Suprapubic skin (tissue), 4 donors: ENCODE results near the gene ST6GALNAC6.

ENCODE experiments used
- CTCF ChIP-seq, 2 donors: fragments of 200-600 bp in 1 of 2; fragments of 450-650 bp in 1 of 2; sonication (generic) in 1 of 2; IDR thresholded peaks; one replicate each; pipeline ENCODE4 v1.5.1; 2016 to 2019; ENCODE audit warnings: antibody characterized with exemption in 2 of 2, mild to moderate bottlenecking in 1 of 2, moderate library complexity in 1 of 2
- EP300 ChIP-seq: sonication (generic); formaldehyde crosslinking; IDR thresholded peaks from one replicate; pipeline ENCODE4 v1.6.1; 2017; ENCODE audit warnings: antibody characterized with exemption
- POLR2A ChIP-seq, 2 donors: fragments of 450-650 bp; IDR thresholded peaks; one replicate each; pipeline ENCODE4 v1.6.1; 2017; ENCODE audit warnings: antibody characterized with exemption in 2 of 2, mild to moderate bottlenecking in 2 of 2, moderate library complexity in 2 of 2
- POLR2AphosphoS5 ChIP-seq, 3 donors: sonication (generic); formaldehyde crosslinking; IDR thresholded peaks; one replicate each; pipeline ENCODE4 v1.6.1; 2017; ENCODE audit warnings: antibody characterized with exemption in 3 of 3

- no peak for TF ChIP-seq POLR2A (IDR thresholded peaks at IDR 0.05)
- TF ChIP-seq CTCF (IDR thresholded peaks at IDR 0.05), result no peak
- TF ChIP-seq POLR2AphosphoS5 (IDR thresholded peaks at IDR 0.05), result no peak
- no peak for TF ChIP-seq EP300
Observed at GRCh38 chr9:127871531-127871930, 27.9 kb downstream of the ST6GALNAC6 start.
